ENCODE data around the gene TMEM256. TPM values are rescaled to one million over a fixed set of nuclear protein-coding genes. Genes with fewer than 3 reads are reported as not detected.

The TMEM256 gene
- total and polyA plus RNA-seq, 5 donors = 79.6 to 210 (median 98.9) TPM

- H3K4me3 ChIP-seq (ENCODE audit: low read length) = peak overlapping the region; percentile 92
- ATAC-seq = peak; percentile 7 to 44
- peak in 1 of 3 donors; percentile 62 for DNase-seq
- no peaks in the 10 kb centered on the region for H3K4me1 ChIP-seq (ENCODE audit: control insufficient read depth, insufficient read depth, low read length)
- WGBS = 6% methylated on average over 48 of the region's 48 CpGs
- H3K27ac ChIP-seq (ENCODE audit: low read length) = peak overlapping the region; percentile 75
- H3K27me3 ChIP-seq (ENCODE audit: control insufficient read depth, insufficient read depth) = no peaks in the 10 kb centered on the region
- intact Hi-C loops (cut with DNase I) = loop anchor here in 1 of 4 donors (5.0 kb wide), 1 partner anchor 93 kb away; no protein-coding TSS in a partner anchor
- H3K9me3 ChIP-seq (ENCODE audit: control insufficient read depth, low read length) = no peaks in the 10 kb centered on the region
Observed at GRCh38 chr17:7393613-7394451, 10.1 kb downstream of the TMEM256 start.

GRCh38 chr17:7392696-7393612 lies 10.9 kb downstream of the TMEM256 start:
- Histone ChIP-seq H3K4me1 (ENCODE audit: control insufficient read depth, insufficient read depth, low read length) (no peaks in the 10 kb centered on the region), H3K27ac (ENCODE audit: low read length) (no peak overlapping the region), H3K27me3 (ENCODE audit: control insufficient read depth, insufficient read depth) (no peaks in the 10 kb centered on the region), H3K9me3 (ENCODE audit: control insufficient read depth, low read length) (no peaks in the 10 kb centered on the region), H3K4me3 (ENCODE audit: low read length) (peak overlapping the region; percentile 92)
- DNase-seq (peak in 1 of 3 donors; percentile 52), ATAC-seq (no peak)
- WGBS = 74% methylated on average over 42 of the region's 42 CpGs
- intact Hi-C loops (cut with DNase I) = loop anchor here in 1 of 4 donors (5.0 kb wide), 1 partner anchor 94 kb away; no protein-coding TSS in a partner anchor

GRCh38 chr17:7391307-7391706 lies 12.6 kb downstream of the TMEM256 start:
- no peaks in the 10 kb centered on the region for H3K4me1 ChIP-seq (ENCODE audit: control insufficient read depth, insufficient read depth, low read length)
- intact Hi-C loops (cut with DNase I) = loop anchor here in 1 of 4 donors (5.0 kb wide), 1 partner anchor 96 kb away; no protein-coding TSS in a partner anchor
- no peak overlapping the region for H3K4me3 ChIP-seq (ENCODE audit: low read length)
- DNase-seq = peak in 1 of 3 donors; percentile 6
- no peak overlapping the region for H3K27ac ChIP-seq (ENCODE audit: low read length)
- WGBS = 50% methylated on average over 2 of the region's 2 CpGs
- H3K9me3 ChIP-seq (ENCODE audit: control insufficient read depth, low read length) = no peaks in the 10 kb centered on the region
- ATAC-seq = no peak
- H3K27me3 ChIP-seq (ENCODE audit: control insufficient read depth, insufficient read depth) = no peaks in the 10 kb centered on the region

GRCh38 chr17:7389924-7390910 lies 13.7 kb downstream of the TMEM256 start:
- Histone ChIP-seq H3K27ac (ENCODE audit: low read length) (no peak overlapping the region), H3K4me1 (ENCODE audit: control insufficient read depth, insufficient read depth, low read length) (no peaks in the 10 kb centered on the region), H3K9me3 (ENCODE audit: control insufficient read depth, low read length) (no peaks in the 10 kb centered on the region), H3K27me3 (ENCODE audit: control insufficient read depth, insufficient read depth) (no peaks in the 10 kb centered on the region), H3K4me3 (ENCODE audit: low read length) (no peak overlapping the region)
- 85% methylated on average over 19 of the region's 19 CpGs for WGBS
- DNase-seq (peak in 1 of 3 donors; percentile 44), ATAC-seq (no peak)
- intact Hi-C loops (cut with DNase I) = loop anchor here in 1 of 4 donors (5.0 kb wide), 1 partner anchor 97 kb away; no protein-coding TSS in a partner anchor

GRCh38 chr17:7388856-7389255 lies 15.0 kb downstream of the TMEM256 start:
- intact Hi-C loops (cut with DNase I) = no loop called here
- WGBS = 96% methylated on average over 10 of the region's 10 CpGs

GRCh38 chr17:7384489-7385081 lies 19.3 kb downstream of the TMEM256 start:
- Histone ChIP-seq H3K27me3 (ENCODE audit: control insufficient read depth, insufficient read depth) (no peaks in the 10 kb centered on the region), H3K4me1 (ENCODE audit: control insufficient read depth, insufficient read depth, low read length) (peaks cover 3% of the 10 kb centered on the region), H3K27ac (ENCODE audit: low read length) (no peak overlapping the region), H3K9me3 (ENCODE audit: control insufficient read depth, low read length) (no peaks in the 10 kb centered on the region), H3K4me3 (ENCODE audit: low read length) (peak overlapping the region; percentile 16)
- 41% methylated on average over 23 of the region's 23 CpGs for WGBS
- ATAC-seq (peak in 1 of 2 donors; percentile 1), DNase-seq (no peak)
- intact Hi-C loops (cut with DNase I) = no loop called here

More at GRCh38 chr17:7388856-7389255, 15.0 kb downstream of the TMEM256 start:
- Histone ChIP-seq H3K4me3 (ENCODE audit: low read length) (no peak overlapping the region), H3K9me3 (ENCODE audit: control insufficient read depth, low read length) (no peaks in the 10 kb centered on the region), H3K27me3 (ENCODE audit: control insufficient read depth, insufficient read depth) (no peaks in the 10 kb centered on the region), H3K27ac (ENCODE audit: low read length) (no peak overlapping the region), H3K4me1 (ENCODE audit: control insufficient read depth, insufficient read depth, low read length) (no peaks in the 10 kb centered on the region)
- ATAC-seq (no peak), DNase-seq (peak in 1 of 3 donors; percentile 34)

GRCh38 chr17:7383742-7384488 lies 20.0 kb downstream of the TMEM256 start:
- intact Hi-C loops (cut with DNase I) = no loop called here
- Histone ChIP-seq H3K27ac (ENCODE audit: low read length) (no peak overlapping the region), H3K4me1 (ENCODE audit: control insufficient read depth, insufficient read depth, low read length) (peaks cover 3% of the 10 kb centered on the region), H3K9me3 (ENCODE audit: control insufficient read depth, low read length) (no peaks in the 10 kb centered on the region), H3K4me3 (ENCODE audit: low read length) (peak overlapping the region; percentile 16), H3K27me3 (ENCODE audit: control insufficient read depth, insufficient read depth) (no peaks in the 10 kb centered on the region)
- DNase-seq (peak; percentile 61 to 82 (median 81)), ATAC-seq (peak; percentile 77 to 81)
- WGBS = 6% methylated on average over 65 of the region's 65 CpGs

GRCh38 chr17:7383371-7383741 lies 20.5 kb downstream of the TMEM256 start:
- no peak overlapping the region for H3K27ac ChIP-seq (ENCODE audit: low read length)
- DNase-seq (no peak), ATAC-seq (peak; percentile 1 to 2)
- no peaks in the 10 kb centered on the region for H3K27me3 ChIP-seq (ENCODE audit: control insufficient read depth, insufficient read depth)
- intact Hi-C loops (cut with DNase I) = no loop called here
- H3K9me3 ChIP-seq (ENCODE audit: control insufficient read depth, low read length) = no peaks in the 10 kb centered on the region
- H3K4me1 ChIP-seq (ENCODE audit: control insufficient read depth, insufficient read depth, low read length) = peaks cover 3% of the 10 kb centered on the region
- 74% methylated on average over 11 of the region's 11 CpGs for WGBS
- no peak overlapping the region for H3K4me3 ChIP-seq (ENCODE audit: low read length)

- peaks cover 3% of the 10 kb centered on the region for H3K4me1 ChIP-seq (ENCODE audit: control insufficient read depth, insufficient read depth, low read length)
- H3K4me3 ChIP-seq (ENCODE audit: low read length) = no peak overlapping the region
- H3K27me3 ChIP-seq (ENCODE audit: control insufficient read depth, insufficient read depth) = no peaks in the 10 kb centered on the region
- H3K27ac ChIP-seq (ENCODE audit: low read length) = no peak overlapping the region
- intact Hi-C loops (cut with DNase I) = no loop called here
- ATAC-seq (no peak), DNase-seq (no peak)
- no peaks in the 10 kb centered on the region for H3K9me3 ChIP-seq (ENCODE audit: control insufficient read depth, low read length)
- 88% methylated on average over 10 of the region's 10 CpGs for WGBS
Observed at GRCh38 chr17:7382901-7383300, 21.0 kb downstream of the TMEM256 start.

All from right cardiac atrium (tissue), 5 donors.